ENCODE data around the gene HAUS7. TPM values are rescaled to one million over a fixed set of nuclear protein-coding genes. Genes with fewer than 3 reads are reported as not detected.

Gene HAUS7
- polyA plus RNA-seq, 1 donor from 2014 or later: 27.7 TPM

DNA sequence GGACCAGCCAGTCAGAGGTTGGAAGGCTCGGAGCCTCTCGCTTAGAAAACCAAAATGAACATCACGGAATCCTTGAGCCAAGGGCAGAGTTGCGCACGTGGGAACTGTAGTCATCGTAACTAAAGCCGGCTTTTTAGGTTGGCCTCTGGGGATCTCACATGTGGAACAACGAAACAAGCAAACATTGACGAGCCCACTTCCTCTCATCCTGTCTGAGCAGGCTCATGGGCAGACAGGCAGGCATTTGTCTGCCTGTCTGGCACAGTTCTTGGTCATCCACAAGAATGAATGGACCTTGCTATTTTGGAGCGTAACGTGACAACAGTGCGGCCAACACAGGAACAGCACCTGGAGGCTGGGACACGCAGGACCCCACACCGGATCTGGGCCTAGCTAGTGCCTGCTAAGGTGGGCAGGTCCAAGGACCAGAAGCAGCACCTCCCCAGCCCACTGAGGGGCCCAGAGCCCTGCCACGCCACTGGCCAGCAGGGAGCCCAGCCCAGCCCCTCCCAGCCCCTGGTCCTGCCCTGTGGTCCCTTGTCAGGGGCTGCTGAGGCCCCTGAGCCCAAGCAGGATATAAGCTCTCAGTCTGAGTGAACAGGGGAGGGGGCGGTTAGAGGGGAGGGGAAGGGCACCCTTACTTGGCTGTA lies 15.3 kb downstream of the HAUS7 start:
- Histone ChIP-seq H3K27ac (ENCODE audit: low read length) (no peak overlapping the region), H3K9me2 (ENCODE audit: insufficient read depth, low read length) (no peaks in the 10 kb centered on the region), H3K9me3 (ENCODE audit: low read length) (no peaks in the 10 kb centered on the region), H4K20me1 (ENCODE audit: insufficient read depth) (no peaks in the 10 kb centered on the region), H3K27me3 (ENCODE audit: insufficient read depth, low read depth, low read length) (no peaks in the 10 kb centered on the region), H3F3A (ENCODE audit: insufficient read depth, low read length, poor library complexity, severe bottlenecking) (no peaks in the 10 kb centered on the region), H3K4me2 (ENCODE audit: low read length) (no peak overlapping the region), H3K79me2 (replicated peaks; ENCODE audit: insufficient read depth, low read length) (no peaks in the 10 kb centered on the region), H3K9ac (ENCODE audit: low read length) (no peak overlapping the region), H3K4me3 (ENCODE audit: low read length) (no peak overlapping the region), H2AFZ (ENCODE audit: low read depth, low read length) (no peak overlapping the region), H3K36me3 (ENCODE audit: insufficient read depth, low read length) (no peaks in the 10 kb centered on the region)
- TF ChIP-seq EZH2 (IDR thresholded peaks at IDR 0.05; ENCODE audit: borderline replicate concordance, insufficient read depth, low read length, poor library complexity, severe bottlenecking) (no peak), CTCF (IDR thresholded peaks at IDR 0.05; ENCODE audit: poor library complexity, severe bottlenecking) (no peak), RAD21 (conservative IDR thresholded peaks at IDR 0.05) (no peak), SMC3 (conservative IDR thresholded peaks at IDR 0.05; ENCODE audit: poor library complexity) (no peak), TAF1 (IDR thresholded peaks at IDR 0.05; ENCODE audit: low read depth) (no peak), REST (IDR thresholded peaks at IDR 0.05; ENCODE audit: borderline replicate concordance) (no peak), POLR2AphosphoS5 (IDR thresholded peaks at IDR 0.05) (no peak), EP300 (conservative IDR thresholded peaks at IDR 0.05; ENCODE audit: poor library complexity, severe bottlenecking) (no peak), MXI1 (conservative IDR thresholded peaks at IDR 0.05; ENCODE audit: poor library complexity, severe bottlenecking) (no peak)

- Histone ChIP-seq H3K36me3 (ENCODE audit: insufficient read depth, low read length) (no peaks in the 10 kb centered on the region), H3F3A (ENCODE audit: insufficient read depth, low read length, poor library complexity, severe bottlenecking) (no peaks in the 10 kb centered on the region), H3K27ac (ENCODE audit: low read length) (no peak overlapping the region), H3K9me2 (ENCODE audit: insufficient read depth, low read length) (no peaks in the 10 kb centered on the region), H3K4me3 (ENCODE audit: low read length) (no peak overlapping the region), H3K79me2 (replicated peaks; ENCODE audit: insufficient read depth, low read length) (no peaks in the 10 kb centered on the region), H2AFZ (ENCODE audit: low read depth, low read length) (no peak overlapping the region), H3K9me3 (ENCODE audit: low read length) (no peaks in the 10 kb centered on the region), H3K4me2 (ENCODE audit: low read length) (no peak overlapping the region), H4K20me1 (ENCODE audit: insufficient read depth) (no peaks in the 10 kb centered on the region), H3K27me3 (ENCODE audit: insufficient read depth, low read depth, low read length) (no peaks in the 10 kb centered on the region), H3K9ac (ENCODE audit: low read length) (no peak overlapping the region)
- TF ChIP-seq MXI1 (conservative IDR thresholded peaks at IDR 0.05; ENCODE audit: poor library complexity, severe bottlenecking): no peak
- TF ChIP-seq REST (IDR thresholded peaks at IDR 0.05; ENCODE audit: borderline replicate concordance): no peak
- TF ChIP-seq TAF1 (IDR thresholded peaks at IDR 0.05; ENCODE audit: low read depth): no peak
- no peak for TF ChIP-seq CTCF (IDR thresholded peaks at IDR 0.05; ENCODE audit: poor library complexity, severe bottlenecking)
- TF ChIP-seq POLR2AphosphoS5 (IDR thresholded peaks at IDR 0.05): no peak
- TF ChIP-seq EP300 (conservative IDR thresholded peaks at IDR 0.05; ENCODE audit: poor library complexity, severe bottlenecking): no peak
Observed at GRCh38 chrX:153450949-153451277, 19.5 kb downstream of the HAUS7 start.

Measured in neural cell (in vitro differentiated cells).